Mammary epithelial cell (primary cell): ENCODE results near the gene VAV2.

Experiments
- EZH2 ChIP-seq: IDR thresholded peaks from 2 replicates; pipeline ENCODE4 v1.6.1; 2012; ENCODE audit warnings: low read length, inconsistent platforms, borderline replicate concordance
- TF ChIP-seq, protein P1 (sequence below), 2 donors: IDR thresholded peaks in 1 of 2; conservative IDR thresholded peaks in 1 of 2; 2 replicates each; pipeline ENCODE4 v1.5.1; 2011 to 2012; ENCODE audit warnings: inconsistent platforms in 2 of 2, low read length in 2 of 2, mild to moderate bottlenecking in 2 of 2, control low read depth in 1 of 2, low read depth in 1 of 2; ENCODE audit not compliant: insufficient read depth in 1 of 2; ENCODE audit errors: extremely low read depth in 1 of 2

DNA sequence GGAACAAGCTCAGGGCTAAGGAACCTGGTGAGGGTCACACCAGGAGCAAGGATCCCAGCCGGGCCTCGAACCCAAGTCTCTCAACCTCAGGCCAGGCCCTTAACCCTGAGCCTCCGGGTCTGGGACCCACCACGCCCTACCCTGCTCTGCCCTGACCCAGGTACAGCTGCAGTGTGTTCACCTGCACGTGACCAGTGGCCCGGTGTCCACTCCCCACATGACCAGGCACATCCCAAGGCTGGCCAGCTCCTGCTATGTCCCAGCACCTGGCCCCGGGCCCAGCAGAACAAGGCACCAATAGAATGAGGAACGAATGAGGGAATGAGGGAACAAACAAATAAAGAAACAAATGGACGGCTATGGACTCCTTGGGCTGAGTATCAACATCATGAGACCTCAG, 142.0 kb downstream of the VAV2 start:
- TF ChIP-seq, protein P1, sequence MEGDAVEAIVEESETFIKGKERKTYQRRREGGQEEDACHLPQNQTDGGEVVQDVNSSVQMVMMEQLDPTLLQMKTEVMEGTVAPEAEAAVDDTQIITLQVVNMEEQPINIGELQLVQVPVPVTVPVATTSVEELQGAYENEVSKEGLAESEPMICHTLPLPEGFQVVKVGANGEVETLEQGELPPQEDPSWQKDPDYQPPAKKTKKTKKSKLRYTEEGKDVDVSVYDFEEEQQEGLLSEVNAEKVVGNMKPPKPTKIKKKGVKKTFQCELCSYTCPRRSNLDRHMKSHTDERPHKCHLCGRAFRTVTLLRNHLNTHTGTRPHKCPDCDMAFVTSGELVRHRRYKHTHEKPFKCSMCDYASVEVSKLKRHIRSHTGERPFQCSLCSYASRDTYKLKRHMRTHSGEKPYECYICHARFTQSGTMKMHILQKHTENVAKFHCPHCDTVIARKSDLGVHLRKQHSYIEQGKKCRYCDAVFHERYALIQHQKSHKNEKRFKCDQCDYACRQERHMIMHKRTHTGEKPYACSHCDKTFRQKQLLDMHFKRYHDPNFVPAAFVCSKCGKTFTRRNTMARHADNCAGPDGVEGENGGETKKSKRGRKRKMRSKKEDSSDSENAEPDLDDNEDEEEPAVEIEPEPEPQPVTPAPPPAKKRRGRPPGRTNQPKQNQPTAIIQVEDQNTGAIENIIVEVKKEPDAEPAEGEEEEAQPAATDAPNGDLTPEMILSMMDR (conservative IDR thresholded peaks at IDR 0.05 in 1 of 2, IDR thresholded peaks at IDR 0.05 in 1 of 2; ENCODE audit: extremely low read depth in 1 of 2, insufficient read depth in 1 of 2, low read depth in 1 of 2, low read length in 2 of 2), result no peak
- TF ChIP-seq EZH2, result no peak
